ENCODE results near the gene CCN2.
"Not testable (repeated sequence)": the region's sequence is repeated elsewhere in the genome, so short reads cannot be mapped to it uniquely, and the experiment has no call there.

CCN2 gene

GRCh38 chr6:131937703-131938631 lies 13.2 kb downstream of the CCN2 start:
- no peak for DNase-seq (ENCODE audit: low spot score)

GRCh38 chr6:131937226-131937625 lies 13.9 kb downstream of the CCN2 start:
- DNase-seq (ENCODE audit: low spot score): no peak

- DNase-seq (ENCODE audit: low spot score): no peak
These were observed 15.0 kb downstream of the CCN2 start for GRCh38 chr6:131936156-131936555.

- DNase-seq (ENCODE audit: low spot score): no peak
These were observed 20.0 kb downstream of the CCN2 start for GRCh38 chr6:131931063-131931750.

- DNase-seq (ENCODE audit: low spot score): no peak
These were observed 21.2 kb downstream of the CCN2 start for GRCh38 chr6:131929976-131930375.

GRCh38 chr6:131929264-131929663 lies 21.9 kb downstream of the CCN2 start:
- no peak for DNase-seq (ENCODE audit: low spot score)

- no peak for DNase-seq (ENCODE audit: low spot score)
These were observed 26.2 kb downstream of the CCN2 start for GRCh38 chr6:131924881-131925474.

GRCh38 chr6:131923356-131923755 lies 27.8 kb downstream of the CCN2 start:
- DNase-seq (ENCODE audit: low spot score): peak; percentile 24

- no peak for DNase-seq (ENCODE audit: low spot score)
These were observed 30.5 kb downstream of the CCN2 start for GRCh38 chr6:131920656-131921055.

GRCh38 chr6:131918650-131919355 lies 32.4 kb downstream of the CCN2 start:
- no peak for DNase-seq (ENCODE audit: low spot score)

GRCh38 chr6:131917763-131918649 lies 33.2 kb downstream of the CCN2 start:
- DNase-seq (ENCODE audit: low spot score): no peak

- DNase-seq (ENCODE audit: low spot score): no peak
These were observed 33.9 kb downstream of the CCN2 start for GRCh38 chr6:131917318-131917717.

GRCh38 chr6:131916847-131917246 lies 34.3 kb downstream of the CCN2 start:
- DNase-seq (ENCODE audit: low spot score): no peak

- not testable (repeated sequence) for DNase-seq (ENCODE audit: low spot score)
These were observed 34.9 kb downstream of the CCN2 start for GRCh38 chr6:131916091-131916796.

GRCh38 chr6:131914967-131915751 lies 36.0 kb downstream of the CCN2 start:
- DNase-seq (ENCODE audit: low spot score): peak; percentile 27

GRCh38 chr6:131914234-131914633 lies 36.9 kb downstream of the CCN2 start:
- no peak for DNase-seq (ENCODE audit: low spot score)

- no peak for DNase-seq (ENCODE audit: low spot score)
These were observed 39.2 kb downstream of the CCN2 start for GRCh38 chr6:131911951-131912350.

- DNase-seq (ENCODE audit: low spot score): no peak
These were observed 40.2 kb downstream of the CCN2 start for GRCh38 chr6:131910956-131911355.

GRCh38 chr6:131910219-131910589 lies 41.0 kb downstream of the CCN2 start:
- no peak for DNase-seq (ENCODE audit: low spot score)
